GM18517 (cell line): Measurements from ENCODE around the gene SH3PXD2B.

Experiments used
- ATAC-seq: cut with Tn5 transposase; IDR thresholded peaks from one replicate; pipeline ENCODE4 v1.9.1; 2021; ENCODE audit warnings: mild to moderate bottlenecking, moderate library complexity; ENCODE audit not compliant: unreplicated experiment

The SH3PXD2B gene

DNA sequence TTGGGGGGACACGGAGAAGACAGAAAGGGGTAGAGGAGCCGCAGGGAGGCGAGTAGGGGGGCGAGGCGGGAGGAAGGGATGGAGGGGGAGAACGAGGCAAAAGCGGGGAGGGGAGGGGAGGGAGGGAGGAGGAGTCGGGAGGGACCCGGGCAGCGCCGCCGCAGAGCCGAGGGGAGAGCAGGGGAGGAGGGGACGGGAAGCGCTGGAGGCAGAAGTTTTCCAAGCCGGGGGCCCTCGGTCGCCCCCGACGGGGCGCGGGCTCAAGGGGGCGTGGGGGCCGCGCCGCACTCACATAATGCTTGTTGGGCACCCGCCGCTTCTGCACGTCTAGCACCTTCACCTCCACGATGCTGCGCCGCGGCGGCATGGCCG, 353 bp downstream of the SH3PXD2B start:
- no peak for ATAC-seq

GRCh38 chr5:172453206-172453985, 929 bp downstream of the SH3PXD2B start:
- no peak for ATAC-seq

- ATAC-seq = no peak
Measured at GRCh38 chr5:172452398-172453205, 1.7 kb downstream of the SH3PXD2B start.

- no peak for ATAC-seq
Measured at GRCh38 chr5:172451771-172452197, 2.5 kb downstream of the SH3PXD2B start.

DNA sequence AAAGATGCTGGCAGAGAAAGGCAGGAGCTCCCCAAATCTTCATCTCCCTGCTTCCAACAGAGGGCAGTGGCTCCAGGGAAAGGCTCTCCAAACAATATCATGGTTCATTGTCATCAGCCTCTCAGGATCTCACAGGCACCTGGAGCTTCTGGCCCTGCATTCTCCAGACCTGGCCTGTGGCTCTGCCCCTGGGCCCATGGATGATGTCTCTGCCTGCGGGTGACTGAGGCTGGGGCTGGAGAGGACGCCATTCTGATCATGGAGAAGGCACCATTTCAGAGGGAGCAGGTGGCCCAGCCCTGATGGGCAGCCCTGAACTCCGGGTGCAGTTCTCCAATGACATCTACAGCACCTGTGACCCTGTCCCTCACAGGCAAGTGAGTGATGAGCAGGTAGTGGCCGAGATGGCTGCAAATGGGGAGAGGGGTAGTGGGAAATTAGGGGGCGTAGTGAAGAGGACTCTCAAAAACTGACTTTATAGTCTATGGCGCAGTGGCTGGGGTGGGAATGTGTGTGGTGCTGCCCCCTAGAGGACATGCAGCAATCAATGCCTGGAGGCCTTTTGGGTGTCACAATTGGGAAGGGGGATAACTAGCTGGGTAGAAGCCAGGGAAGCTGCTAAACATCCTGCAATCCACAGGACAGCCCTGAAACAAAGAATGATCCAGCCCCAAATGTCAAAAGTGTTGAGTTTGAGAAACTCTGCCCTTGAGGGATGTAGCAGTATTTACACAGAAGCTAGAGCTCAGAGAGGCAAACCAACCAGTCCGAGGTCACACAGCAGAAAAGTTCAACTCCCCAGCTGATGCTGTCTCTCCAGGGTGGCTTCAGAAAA, 3.2 kb downstream of the SH3PXD2B start:
- ATAC-seq = no peak

DNA sequence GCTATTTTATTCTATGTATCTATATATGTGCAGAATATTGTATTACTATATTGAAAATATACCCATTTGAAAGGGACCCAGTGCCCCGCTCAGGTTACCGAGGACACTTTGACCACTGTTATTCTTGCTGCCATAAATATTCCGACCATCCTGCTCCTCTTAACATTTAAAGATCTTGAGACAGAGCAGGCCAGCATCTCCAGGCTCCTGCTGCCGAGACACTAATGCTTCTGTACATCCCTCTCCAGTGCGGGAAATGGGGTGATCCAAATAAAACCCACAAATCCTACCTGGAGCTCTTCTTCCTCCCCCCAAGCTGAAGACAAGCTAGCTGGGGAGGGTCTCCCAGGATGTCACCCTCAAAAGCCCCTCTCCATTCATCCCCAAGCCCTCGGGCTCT, 3.9 kb downstream of the SH3PXD2B start:
- ATAC-seq = no peak

DNA sequence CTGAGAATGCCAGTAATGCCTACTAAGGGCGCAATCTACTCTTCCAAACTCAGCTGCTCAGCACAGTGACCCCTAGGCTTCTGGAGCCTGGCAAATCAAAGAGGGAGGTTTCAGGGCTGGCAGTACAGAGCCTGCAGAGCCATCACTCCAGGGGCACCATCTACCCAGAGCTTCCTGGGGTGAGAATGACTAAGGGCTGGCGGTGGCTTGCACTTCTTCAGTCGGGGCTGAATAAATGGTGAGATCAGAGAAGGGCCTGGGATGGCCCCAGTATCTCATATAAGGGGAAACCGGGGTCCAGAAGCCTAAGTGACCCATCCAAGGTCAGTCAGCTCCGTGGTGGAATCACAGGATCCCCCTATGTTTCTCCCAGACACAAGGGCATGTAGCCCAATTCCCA, 5.3 kb downstream of the SH3PXD2B start:
- no peak for ATAC-seq

GRCh38 chr5:172447646-172448365, 6.5 kb downstream of the SH3PXD2B start:
- ATAC-seq = no peak

DNA sequence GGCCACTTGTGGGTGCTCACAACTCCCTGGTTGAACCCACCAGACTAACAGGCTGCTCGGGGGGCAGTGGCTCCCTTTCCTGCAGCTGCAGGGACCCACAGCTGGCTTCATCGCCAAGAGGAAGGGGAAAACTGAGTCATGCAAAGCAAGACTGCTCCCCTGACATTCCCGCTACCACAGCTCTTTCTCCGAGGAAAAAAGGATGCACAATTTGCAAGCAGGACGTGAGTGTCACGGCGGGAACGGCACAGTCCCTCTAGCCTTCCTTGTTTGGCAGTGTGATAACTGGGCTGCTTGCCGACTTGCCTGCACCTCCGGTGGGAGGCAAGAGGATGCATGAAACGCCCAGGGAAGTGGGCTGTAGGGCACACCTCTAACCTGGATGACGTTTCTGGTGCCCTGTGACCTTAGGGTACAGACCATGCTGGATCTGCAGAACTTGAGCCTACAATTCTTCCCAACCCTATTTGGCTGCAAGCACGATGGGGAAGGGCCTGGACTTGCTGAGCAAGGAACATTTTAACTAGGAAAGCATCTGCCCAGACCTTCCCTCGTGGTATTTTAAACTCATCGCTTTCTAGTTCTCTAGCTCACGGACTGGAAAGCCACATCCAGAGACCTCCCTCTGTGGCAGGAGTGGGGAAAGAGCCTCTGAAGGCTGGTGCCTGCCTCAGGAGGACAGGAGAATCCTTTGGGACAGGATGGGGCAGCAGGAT, 7.8 kb downstream of the SH3PXD2B start:
- ATAC-seq = no peak

DNA sequence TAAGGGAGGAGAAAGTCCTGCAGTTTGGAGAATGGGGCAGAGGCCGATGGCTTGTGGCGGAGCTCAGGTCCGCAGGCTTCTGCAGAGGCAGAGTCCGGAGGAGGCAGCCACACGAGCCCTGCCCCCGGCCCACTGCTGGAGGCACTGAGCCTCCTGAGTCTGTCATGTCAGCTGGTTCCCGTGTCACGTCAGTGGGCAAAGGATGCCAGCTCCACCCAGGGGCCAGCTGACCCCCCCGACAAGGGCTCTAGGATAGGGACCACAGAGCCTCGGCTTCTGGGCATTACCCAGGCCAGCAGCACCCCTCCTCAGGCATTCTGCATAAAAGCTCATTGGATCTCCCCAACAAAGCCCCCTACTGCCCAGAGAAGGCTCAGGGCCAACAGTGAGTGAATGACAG, 8.5 kb downstream of the SH3PXD2B start:
- ATAC-seq = no peak

- no peak for ATAC-seq
Measured at GRCh38 chr5:172444626-172445365, 9.5 kb downstream of the SH3PXD2B start.

GRCh38 chr5:172444110-172444510, 10.2 kb downstream of the SH3PXD2B start:
- no peak for ATAC-seq

GRCh38 chr5:172443441-172444109, 10.8 kb downstream of the SH3PXD2B start:
- no peak for ATAC-seq

- ATAC-seq = no peak
Measured at GRCh38 chr5:172442592-172442991, 11.7 kb downstream of the SH3PXD2B start.

DNA sequence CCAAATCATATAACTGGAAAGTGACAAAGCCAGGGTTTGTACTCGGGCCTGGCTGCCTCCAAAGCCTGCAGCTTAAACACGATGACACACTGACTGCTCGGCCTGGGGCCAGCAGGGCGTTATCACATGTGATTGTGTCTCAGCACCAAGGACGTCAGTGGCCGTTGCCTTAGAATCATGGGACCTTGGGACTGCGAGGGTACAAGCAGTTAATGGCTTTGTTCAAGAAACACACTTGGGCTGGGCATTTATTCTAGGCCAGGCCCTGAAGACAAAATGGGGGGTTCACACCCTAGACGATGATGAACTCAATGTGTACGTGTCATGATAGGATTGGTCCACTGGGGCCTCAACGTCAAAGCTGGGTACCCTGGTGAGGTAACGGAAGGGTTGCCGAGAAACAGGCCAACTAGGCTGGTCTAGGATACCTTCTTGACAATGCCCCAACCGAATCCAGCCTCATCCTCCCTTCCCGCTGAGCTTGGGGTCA, 13.0 kb downstream of the SH3PXD2B start:
- ATAC-seq = no peak

- no peak for ATAC-seq
Measured at GRCh38 chr5:172440486-172440885, 13.8 kb downstream of the SH3PXD2B start.

DNA sequence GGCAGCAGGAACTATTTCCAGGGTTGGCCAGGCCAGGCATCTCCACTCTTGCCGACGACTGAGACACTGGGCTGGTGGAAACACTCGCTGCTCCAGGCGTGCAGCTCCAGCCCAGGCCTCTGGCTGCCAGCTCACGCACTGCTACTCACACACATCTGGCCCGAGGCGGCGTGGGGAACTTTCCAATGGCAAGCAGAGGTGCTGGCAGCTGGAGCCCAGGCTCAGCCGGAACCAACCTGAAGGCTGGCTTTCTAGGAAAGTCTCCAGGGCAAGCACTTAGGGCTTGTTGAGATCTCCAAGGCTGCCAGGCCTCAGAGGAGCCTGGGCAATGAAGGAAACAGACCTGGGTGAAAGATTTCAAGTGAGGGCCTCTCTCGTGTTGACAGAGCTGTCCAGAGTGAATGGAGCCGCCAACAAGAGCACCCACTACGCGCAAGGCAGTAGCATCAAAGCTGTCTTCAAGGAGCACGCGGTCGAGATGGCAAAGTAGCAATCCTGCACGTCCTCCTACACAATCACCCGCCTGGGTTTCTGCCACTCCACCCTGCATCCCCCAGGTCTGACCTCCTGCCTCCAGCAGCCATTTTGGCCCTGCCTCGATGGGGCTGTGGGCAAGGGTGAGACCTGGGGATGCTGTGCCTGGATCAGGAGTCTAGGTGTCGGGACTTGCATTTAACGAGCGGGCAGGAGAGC, 14.4 kb downstream of the SH3PXD2B start:
- ATAC-seq = no peak

DNA sequence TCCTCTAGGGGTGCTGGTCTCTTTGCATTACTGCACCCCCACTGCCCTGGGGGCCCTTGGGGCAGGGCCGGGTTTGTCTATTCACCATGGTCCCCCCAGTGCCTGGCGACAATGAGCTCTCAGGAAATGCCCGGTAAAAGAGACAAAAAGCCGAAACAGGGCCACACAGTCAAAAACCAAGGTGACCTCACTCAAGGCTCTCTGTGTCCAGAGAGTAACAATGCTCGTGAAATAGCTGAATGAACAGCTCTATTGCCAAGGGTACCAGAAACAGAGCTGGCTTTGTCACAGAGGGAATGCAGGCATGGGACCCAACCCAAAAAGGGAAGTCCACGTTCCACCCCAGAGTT, 16.0 kb downstream of the SH3PXD2B start:
- no peak for ATAC-seq
